DOHH2 (cell line): ENCODE data around the gene UBE2Q1.

Experiments
- CTCF ChIP-seq: fragments of 200-600 bp; sonication (generic); IDR thresholded peaks from one replicate; pipeline ENCODE4 v1.5.1; 2014; ENCODE audit warnings: antibody characterized with exemption, mild to moderate bottlenecking, low read depth, low read length; ENCODE audit not compliant: poor library complexity, severe bottlenecking
- EZH2phosphoT487 ChIP-seq: fragments of 200-600 bp; sonication (generic); IDR thresholded peaks from 2 replicates; pipeline ENCODE4 v1.6.1; 2017; ENCODE audit warnings: borderline replicate concordance, mild to moderate bottlenecking, antibody characterized with exemption, low read length, moderate library complexity, mixed read lengths

GRCh38 chr1:154499446-154499845, 59.0 kb downstream of the UBE2Q1 start:
- TF ChIP-seq CTCF: no peak
- no peak for TF ChIP-seq EZH2phosphoT487
